NCI-H1417 (cell line): Measurements from ENCODE around the gene FGFBP1.

Source experiments
- DNase-seq, 3 experiments: peaks; one replicate each; lab custom pipeline; 2025; lab: John Stamatoyannopoulos, UW

The FGFBP1 gene

GRCh38 chr4:15945516-15945915 lies 7.0 kb upstream of the FGFBP1 start:
- DNase-seq: peak in 1 of 3 experiments; percentile 43

GRCh38 chr4:15944895-15945294 lies 6.4 kb upstream of the FGFBP1 start:
- no peak for DNase-seq

DNA sequence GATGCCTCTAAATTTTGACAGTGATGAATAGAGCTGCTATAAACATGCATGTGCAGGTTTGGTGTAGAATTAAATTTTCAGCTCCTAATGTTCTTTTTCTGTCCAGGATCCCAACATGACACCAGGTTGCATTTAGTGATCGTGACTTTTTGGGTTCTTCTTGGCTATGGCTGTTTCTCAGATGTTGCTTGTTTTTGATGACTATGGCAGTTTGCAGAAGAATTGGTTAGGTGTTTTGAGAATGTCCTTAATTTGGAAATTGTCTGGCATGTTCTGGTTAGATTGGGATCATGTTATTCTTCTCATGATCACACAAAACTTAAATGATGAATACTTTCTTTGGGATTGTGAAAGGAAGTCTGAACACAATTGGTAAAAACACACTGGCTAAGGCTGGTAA lies 3.7 kb upstream of the FGFBP1 start:
- DNase-seq: no peak

- DNase-seq: peak in 1 of 3 experiments; percentile 91
Observed at GRCh38 chr4:15938182-15938581, 358 bp downstream of the FGFBP1 start.

GRCh38 chr4:15936495-15936894 lies 2.0 kb downstream of the FGFBP1 start:
- DNase-seq: peak in 1 of 3 experiments; percentile 96

GRCh38 chr4:15935504-15936402 lies 2.8 kb downstream of the FGFBP1 start:
- DNase-seq: peak in 1 of 3 experiments; percentile 94

- DNase-seq: no peak
Observed at GRCh38 chr4:15934259-15934658, 4.3 kb downstream of the FGFBP1 start.

DNA sequence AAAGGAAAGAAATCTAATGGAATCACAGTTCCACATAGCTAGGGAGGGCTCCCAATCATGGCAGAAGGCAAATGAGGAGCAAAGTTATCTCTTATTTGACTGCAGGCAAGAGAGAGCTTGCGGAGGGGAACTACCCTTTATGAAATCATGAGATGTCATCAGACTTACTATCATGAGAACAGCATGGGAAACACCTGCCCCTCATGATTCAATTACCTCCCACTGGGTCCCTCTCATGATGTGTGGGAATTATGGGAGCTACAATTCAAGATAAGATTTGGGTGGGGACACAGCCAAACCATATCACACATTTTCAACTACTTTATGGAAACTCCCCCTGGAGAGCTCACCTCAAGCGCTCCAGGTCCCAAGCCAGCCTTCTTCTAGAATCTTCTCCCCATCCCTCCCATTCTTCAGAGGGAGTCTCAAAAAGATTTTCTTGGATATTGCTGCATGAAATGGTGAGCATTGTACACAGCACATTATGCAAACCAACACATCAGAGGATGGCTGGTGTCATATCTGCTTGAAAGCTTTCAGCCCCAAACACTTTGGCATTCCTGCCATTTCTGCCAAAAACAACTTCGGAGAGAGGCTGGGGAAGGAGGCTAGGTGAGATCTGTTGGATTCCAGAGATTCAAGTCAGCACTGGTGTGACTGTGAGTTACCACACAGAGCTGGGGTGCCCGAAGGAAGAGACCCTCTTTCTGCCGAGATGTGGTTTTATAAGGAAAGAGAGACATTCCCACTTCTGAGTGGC lies 6.9 kb downstream of the FGFBP1 start:
- no peak for DNase-seq

GRCh38 chr4:15930314-15930713 lies 8.2 kb downstream of the FGFBP1 start:
- DNase-seq: no peak

GRCh38 chr4:15929540-15929939 lies 9.0 kb downstream of the FGFBP1 start:
- DNase-seq: no peak

- DNase-seq: no peak
Observed at GRCh38 chr4:15928883-15929282, 9.7 kb downstream of the FGFBP1 start.

DNA sequence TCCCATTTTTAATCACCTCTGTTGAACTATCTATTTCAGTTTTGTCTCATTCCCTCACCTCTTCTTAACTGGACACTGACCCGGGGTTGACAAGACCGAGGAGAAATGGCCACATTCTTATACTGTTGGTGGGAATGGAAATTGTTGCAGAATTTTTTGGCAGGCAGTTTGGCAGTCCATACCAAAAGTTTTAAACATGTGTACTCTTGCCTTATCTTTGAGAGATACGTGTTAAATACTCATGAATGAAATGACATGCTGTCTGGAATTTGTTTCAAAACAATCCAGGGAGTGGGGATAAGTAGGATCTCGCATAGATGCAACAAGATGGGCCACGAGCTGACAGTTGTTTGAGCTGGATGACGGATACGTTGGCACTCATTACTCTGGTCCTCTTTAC lies 12.1 kb downstream of the FGFBP1 start:
- no peak for DNase-seq

- peak in 1 of 3 experiments; percentile 4 for DNase-seq
Observed at GRCh38 chr4:15925830-15926229, 12.7 kb downstream of the FGFBP1 start.

DNA sequence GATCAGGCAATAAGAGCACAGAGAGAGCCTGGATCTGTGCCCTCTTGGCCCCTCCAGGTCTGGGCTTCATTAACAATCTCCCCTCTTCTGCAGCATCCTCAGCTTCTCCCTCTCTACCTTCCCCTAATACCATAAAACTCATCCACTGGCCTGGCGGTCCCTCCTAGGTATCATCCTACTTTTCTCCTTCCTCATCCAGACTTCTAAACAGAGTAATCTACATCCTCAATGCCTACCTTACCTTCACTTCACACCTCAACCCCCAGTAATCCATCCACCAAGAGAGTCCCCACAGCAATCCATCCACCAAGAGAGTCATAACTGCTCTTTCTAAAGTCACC lies 17.0 kb downstream of the FGFBP1 start:
- DNase-seq: no peak

- DNase-seq: peak in 1 of 3 experiments; percentile 76
Observed at GRCh38 chr4:15920723-15921591, 17.6 kb downstream of the FGFBP1 start.

DNA sequence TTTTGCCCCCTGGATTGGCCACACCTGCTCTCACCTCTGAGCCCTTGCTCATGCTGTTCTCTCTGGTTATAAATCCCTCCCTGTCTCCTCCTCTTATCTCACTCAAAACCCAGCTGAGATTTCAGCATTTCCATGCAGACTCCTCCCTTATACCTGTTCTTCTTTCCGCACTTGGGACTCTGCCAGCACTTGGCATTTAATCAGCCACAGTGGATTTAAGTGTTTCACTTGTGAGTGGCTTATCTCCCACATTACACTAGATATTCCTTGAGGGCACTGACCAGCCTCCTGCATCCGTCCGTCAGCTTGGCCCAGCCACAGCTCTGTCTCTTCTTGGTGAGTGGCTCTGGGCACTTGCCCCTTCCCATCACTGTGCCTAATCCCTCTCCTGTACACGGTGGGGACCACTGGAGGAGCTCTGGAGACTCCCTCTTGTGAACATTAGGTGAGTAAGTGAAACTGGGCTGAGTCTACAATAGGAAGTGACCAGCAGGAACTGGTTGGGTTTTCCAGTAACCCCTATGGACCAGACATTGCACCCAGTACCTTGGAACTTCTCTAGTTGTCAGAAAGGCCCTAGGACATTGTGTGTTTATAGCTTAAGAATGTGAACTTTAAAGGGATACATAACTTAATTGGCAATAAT lies 19.9 kb downstream of the FGFBP1 start:
- DNase-seq: peak in 1 of 3 experiments; percentile 81

GRCh38 chr4:15917297-15917696 lies 21.2 kb downstream of the FGFBP1 start:
- no peak for DNase-seq

- peak in 1 of 3 experiments; percentile 3 for DNase-seq
Observed at GRCh38 chr4:15916358-15916757, 22.2 kb downstream of the FGFBP1 start.

- no peak for DNase-seq
Observed at GRCh38 chr4:15914736-15915135, 23.8 kb downstream of the FGFBP1 start.

- DNase-seq: no peak
Observed at GRCh38 chr4:15914291-15914690, 24.2 kb downstream of the FGFBP1 start.

GRCh38 chr4:15913631-15913970 lies 24.9 kb downstream of the FGFBP1 start:
- no peak for DNase-seq
